ENCODE data around the gene HPX.

DNA sequence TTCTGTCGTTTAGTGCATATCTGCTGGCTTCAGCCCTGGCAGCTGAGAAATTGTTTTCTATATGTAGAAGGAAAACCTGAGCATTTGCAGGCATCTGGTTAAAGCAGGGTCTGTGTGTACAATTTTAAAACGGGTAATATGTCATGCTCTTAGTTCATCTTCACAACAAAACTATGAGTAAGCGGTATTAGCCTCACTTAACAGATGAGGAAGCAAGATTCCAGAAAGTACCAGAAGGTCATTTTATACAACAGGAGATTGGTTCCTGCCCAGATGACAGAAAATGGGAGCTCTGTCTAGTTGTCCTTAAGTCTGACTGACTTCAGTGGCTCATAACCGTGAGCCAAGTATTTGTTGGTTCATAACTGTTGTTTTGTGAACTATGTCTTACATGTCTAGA, 41.7 kb upstream of the HPX start:
- TF ChIP-seq, protein P1, sequence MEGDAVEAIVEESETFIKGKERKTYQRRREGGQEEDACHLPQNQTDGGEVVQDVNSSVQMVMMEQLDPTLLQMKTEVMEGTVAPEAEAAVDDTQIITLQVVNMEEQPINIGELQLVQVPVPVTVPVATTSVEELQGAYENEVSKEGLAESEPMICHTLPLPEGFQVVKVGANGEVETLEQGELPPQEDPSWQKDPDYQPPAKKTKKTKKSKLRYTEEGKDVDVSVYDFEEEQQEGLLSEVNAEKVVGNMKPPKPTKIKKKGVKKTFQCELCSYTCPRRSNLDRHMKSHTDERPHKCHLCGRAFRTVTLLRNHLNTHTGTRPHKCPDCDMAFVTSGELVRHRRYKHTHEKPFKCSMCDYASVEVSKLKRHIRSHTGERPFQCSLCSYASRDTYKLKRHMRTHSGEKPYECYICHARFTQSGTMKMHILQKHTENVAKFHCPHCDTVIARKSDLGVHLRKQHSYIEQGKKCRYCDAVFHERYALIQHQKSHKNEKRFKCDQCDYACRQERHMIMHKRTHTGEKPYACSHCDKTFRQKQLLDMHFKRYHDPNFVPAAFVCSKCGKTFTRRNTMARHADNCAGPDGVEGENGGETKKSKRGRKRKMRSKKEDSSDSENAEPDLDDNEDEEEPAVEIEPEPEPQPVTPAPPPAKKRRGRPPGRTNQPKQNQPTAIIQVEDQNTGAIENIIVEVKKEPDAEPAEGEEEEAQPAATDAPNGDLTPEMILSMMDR (IDR thresholded peaks at IDR 0.05), result no peak
- TF ChIP-seq EP300 (IDR thresholded peaks at IDR 0.05) (no peak), POLR2A (IDR thresholded peaks at IDR 0.05) (no peak)
